EL (cell line): ENCODE measurements around the gene STX12.
"Not testable (repeated sequence)": the region's sequence is repeated elsewhere in the genome, so short reads cannot be mapped to it uniquely, and the experiment has no call there.

ENCODE experiments used
- DNase-seq: peaks from one replicate; pipeline ENCODE4 v3.0.0-alpha.2; 2016

STX12 gene

GRCh38 chr1:27831568-27832410 lies 58.8 kb downstream of the STX12 start:
- DNase-seq, result peak; percentile 26

- DNase-seq, result peak; percentile 55
Measured at GRCh38 chr1:27832762-27833161, 59.7 kb downstream of the STX12 start.

- DNase-seq, result no peak
Measured at GRCh38 chr1:27833470-27833869, 60.5 kb downstream of the STX12 start.

GRCh38 chr1:27835046-27835445 lies 62.0 kb downstream of the STX12 start:
- no peak for DNase-seq

GRCh38 chr1:27835501-27835900 lies 62.5 kb downstream of the STX12 start:
- DNase-seq, result no peak

- DNase-seq, result no peak
Measured at GRCh38 chr1:27849951-27850350, 76.9 kb downstream of the STX12 start.

GRCh38 chr1:27855085-27855484 lies 82.1 kb downstream of the STX12 start:
- no peak for DNase-seq

- DNase-seq, result no peak
Measured at GRCh38 chr1:27856561-27857343, 83.7 kb downstream of the STX12 start.

- not testable (repeated sequence) for DNase-seq
Measured at GRCh38 chr1:27857552-27857951, 84.5 kb downstream of the STX12 start.

- DNase-seq, result peak; percentile 85
Measured at GRCh38 chr1:27858072-27858948, 85.3 kb downstream of the STX12 start.

- no peak for DNase-seq
Measured at GRCh38 chr1:27858949-27859576, 86.0 kb downstream of the STX12 start.

GRCh38 chr1:27861436-27861835 lies 88.4 kb downstream of the STX12 start:
- DNase-seq, result no peak

GRCh38 chr1:27862004-27862403 lies 89.0 kb downstream of the STX12 start:
- no peak for DNase-seq

GRCh38 chr1:27862671-27863537 lies 89.9 kb downstream of the STX12 start:
- peak; percentile 98 for DNase-seq

GRCh38 chr1:27863538-27863915 lies 90.5 kb downstream of the STX12 start:
- DNase-seq, result no peak

GRCh38 chr1:27864264-27864895 lies 91.4 kb downstream of the STX12 start:
- DNase-seq, result no peak

- no peak for DNase-seq
Measured at GRCh38 chr1:27865821-27866220, 92.8 kb downstream of the STX12 start.

GRCh38 chr1:27868556-27868931 lies 95.5 kb downstream of the STX12 start:
- DNase-seq, result no peak

- DNase-seq, result no peak
Measured at GRCh38 chr1:27868932-27869718, 96.1 kb downstream of the STX12 start.

- no peak for DNase-seq
Measured at GRCh38 chr1:27869719-27870085, 96.7 kb downstream of the STX12 start.
